GM18951 (cell line): ENCODE results near the gene C5orf47.
"Not testable (repeated sequence)": the region's sequence is repeated elsewhere in the genome, so short reads cannot be mapped to it uniquely, and the experiment has no call there.

ENCODE experiments used
- POLR2A ChIP-seq: IDR thresholded peaks from 4 replicates; pipeline ENCODE4 v1.6.1; 2011; ENCODE audit warnings: mild to moderate bottlenecking; ENCODE audit not compliant: insufficient read length, insufficient read depth; ENCODE audit errors: extremely low read depth
- in situ Hi-C: fragments of 300-500 bp; cut with MboI; formaldehyde crosslinking; loops from one replicate; pipeline ENCODE4 v1.12.0; 2022; ENCODE audit warnings: low sequenced_read_pairs, mixed read lengths, inconsistent platforms; ENCODE audit not compliant: unreplicated experiment

Gene C5orf47

DNA sequence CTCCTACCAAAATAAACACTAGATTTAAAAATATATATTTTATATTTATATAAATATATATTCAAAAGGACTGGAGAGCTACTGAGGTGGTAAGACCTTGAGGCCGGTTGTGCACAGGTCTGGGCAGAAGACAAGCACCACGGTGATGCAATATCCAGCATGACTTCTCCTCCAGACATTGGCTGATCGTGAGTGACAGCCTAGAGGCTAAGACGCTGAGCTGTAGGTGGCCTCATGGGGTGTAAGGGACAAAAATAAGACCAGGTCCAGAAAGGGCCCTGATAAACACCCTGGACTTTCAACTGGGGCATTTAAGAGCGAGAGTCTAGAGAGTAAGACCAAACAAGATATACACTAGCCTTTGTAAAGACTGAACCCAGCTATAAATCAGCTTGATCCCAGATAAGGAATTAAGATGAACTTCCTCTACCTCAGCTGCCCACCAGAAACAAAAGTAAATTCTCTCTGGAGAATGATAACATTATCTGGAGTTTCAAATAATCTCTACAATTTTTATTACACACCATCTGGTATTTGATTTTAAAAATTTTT, 14.2 kb upstream of the C5orf47 start:
- in situ Hi-C loops = no loop called here
- no peak for TF ChIP-seq POLR2A

DNA sequence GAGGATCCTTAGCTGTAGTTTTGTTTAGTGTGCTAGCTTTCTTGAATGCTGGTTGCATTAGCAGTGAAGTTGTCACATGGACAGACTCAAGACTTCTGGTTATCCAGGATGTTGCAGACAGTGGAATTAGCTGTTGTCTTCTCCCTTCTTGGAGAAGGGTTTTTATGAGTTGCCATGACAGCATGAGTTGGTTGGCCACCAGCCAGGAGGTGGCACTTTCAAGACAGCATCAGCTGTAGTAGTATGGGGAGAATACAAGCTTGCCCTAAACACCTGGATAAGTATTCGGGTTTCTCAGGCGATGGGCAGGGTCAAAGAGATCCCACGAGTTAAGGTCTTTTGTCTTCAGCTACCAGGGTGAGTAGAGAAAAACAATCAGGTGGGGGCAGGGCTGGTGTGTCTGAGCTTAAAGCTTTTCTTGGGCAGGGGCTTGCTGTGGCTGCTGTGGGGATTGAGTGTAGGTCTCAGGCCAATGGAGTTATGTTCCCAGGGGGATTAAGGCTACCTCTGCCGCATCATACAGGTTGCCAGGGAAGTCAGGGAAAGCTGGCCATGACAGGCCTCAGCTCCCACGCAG, 7.7 kb upstream of the C5orf47 start:
- in situ Hi-C loops = no loop called here

DNA sequence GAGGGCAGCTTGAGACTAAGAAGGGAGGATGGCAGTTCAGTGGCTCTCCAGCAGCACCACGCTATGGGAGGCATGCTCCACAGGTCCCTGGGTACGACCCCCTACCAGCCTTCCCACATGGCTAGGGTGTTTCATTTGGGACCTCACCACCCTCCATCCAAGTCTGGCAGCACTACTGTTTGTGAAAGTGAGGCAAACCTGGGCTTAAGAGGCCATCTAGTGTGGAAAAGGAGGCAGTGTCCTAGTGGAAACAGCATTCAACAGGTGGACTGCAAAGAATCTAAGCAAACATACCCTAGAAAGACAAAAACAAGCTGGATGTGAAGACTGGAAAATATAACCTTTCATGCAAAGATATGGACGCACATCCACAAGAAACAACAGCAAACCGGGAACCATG, 4.8 kb upstream of the C5orf47 start:
- in situ Hi-C loops = no loop called here
- TF ChIP-seq POLR2A = no peak

More for the DNA sequence above, 7.7 kb upstream of the C5orf47 start:
- TF ChIP-seq POLR2A = no peak

GRCh38 chr5:173989432-173990082, 587 bp downstream of the C5orf47 start:
- no peak for TF ChIP-seq POLR2A
- in situ Hi-C loops = no loop called here

DNA sequence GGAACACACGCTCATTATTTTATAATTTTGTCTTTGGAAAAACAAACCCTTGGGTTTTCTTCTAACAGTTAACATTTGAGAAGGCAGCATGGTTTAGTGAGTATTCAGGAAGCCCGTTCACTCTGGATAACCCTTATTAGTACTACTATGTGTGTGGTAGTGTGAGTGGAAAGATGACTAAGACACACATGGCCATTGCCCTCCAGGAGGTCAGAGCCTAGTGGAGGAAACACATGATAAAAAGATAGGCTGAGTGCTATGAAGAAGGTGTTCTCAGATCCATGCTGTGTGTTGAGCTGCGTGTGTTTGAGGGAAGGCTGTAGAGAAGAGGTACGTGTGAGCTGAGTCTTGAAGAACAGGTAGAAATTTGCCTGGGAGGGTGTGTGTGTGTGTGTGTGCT, 8.4 kb downstream of the C5orf47 start:
- in situ Hi-C loops = no loop called here
- TF ChIP-seq POLR2A = no peak

DNA sequence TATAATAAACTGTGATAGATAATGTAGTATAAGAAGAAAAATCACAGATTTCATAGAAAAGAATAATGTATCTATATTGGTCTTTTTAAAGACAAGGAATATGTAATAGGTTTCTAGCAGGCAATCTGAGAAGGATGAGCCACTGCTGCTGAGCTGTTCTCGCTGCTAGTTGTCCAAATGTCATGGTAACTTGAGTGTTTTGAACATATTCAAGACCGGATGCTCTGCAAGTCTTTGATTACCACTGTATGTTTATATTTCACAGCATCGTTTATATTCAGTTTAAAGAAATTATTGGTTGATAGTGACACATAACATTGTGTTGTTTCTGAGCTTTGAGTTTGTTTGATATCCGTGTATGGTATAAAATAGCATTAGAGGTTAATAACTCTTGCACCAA, 9.6 kb downstream of the C5orf47 start:
- in situ Hi-C loops = no loop called here
- TF ChIP-seq POLR2A = no peak

DNA sequence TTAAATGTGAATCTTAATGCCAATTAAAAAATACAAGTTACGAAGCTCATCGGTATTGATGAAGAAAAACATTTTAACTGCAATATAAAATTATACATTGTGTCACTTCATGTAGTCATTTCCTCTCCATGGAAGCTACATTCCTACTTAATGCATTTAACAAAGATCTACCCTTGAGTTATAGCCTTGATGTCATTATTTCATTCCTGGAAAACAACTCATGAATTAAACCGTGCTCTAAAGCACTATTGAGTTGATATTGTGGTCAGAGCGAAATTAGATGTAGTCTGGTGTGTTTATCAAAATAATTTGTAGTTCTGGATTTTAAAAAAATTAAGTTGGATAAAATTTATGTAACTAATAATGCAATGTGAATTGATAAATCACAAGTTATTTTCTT, 11.1 kb downstream of the C5orf47 start:
- in situ Hi-C loops = no loop called here
- TF ChIP-seq POLR2A = no peak

GRCh38 chr5:174003795-174004194, 14.8 kb downstream of the C5orf47 start:
- TF ChIP-seq POLR2A = no peak
- in situ Hi-C loops = no loop called here

DNA sequence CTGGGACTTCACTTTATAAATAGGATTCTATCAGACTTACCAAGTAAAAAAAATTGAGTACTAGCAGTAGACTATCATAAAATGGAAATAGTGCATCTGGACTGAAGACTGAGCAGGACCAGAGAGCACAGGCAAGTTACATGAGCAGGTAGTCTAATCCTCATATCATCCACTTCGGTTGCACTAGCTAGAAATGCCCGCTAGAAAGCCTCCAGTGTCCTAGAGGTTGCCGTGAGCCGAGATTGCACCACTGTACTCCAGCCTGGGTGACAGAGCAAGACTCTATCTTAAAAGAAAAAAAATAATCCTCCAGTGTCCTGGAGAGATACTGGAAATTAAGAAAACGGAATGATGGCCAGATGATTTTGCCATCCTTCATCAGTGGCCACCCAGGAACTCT, 20.0 kb downstream of the C5orf47 start:
- no peak for TF ChIP-seq POLR2A

GRCh38 chr5:174010365-174010764, 21.4 kb downstream of the C5orf47 start:
- in situ Hi-C loops = no loop called here

More for the DNA sequence above, 20.0 kb downstream of the C5orf47 start:
- in situ Hi-C loops = no loop called here

GRCh38 chr5:174011441-174011840, 22.5 kb downstream of the C5orf47 start:
- in situ Hi-C loops = no loop called here
- no peak for TF ChIP-seq POLR2A

More at GRCh38 chr5:174010365-174010764, 21.4 kb downstream of the C5orf47 start:
- no peak for TF ChIP-seq POLR2A

- in situ Hi-C loops = not testable (repeated sequence)
Measured at GRCh38 chr5:174020069-174020927, 31.3 kb downstream of the C5orf47 start.

GRCh38 chr5:174020928-174021304, 31.9 kb downstream of the C5orf47 start:
- TF ChIP-seq POLR2A = no peak
- in situ Hi-C loops = no loop called here
